Fibroblast of skin of right biceps (primary cell): ENCODE data around the gene TNFRSF1A.

ENCODE experiments used
- DNase-seq: peaks from one replicate; pipeline ENCODE4 v3.0.0-alpha.2; 2013

TNFRSF1A gene

GRCh38 chr12:6374028-6374785, 32.3 kb upstream of the TNFRSF1A start:
- no peak for DNase-seq

DNA sequence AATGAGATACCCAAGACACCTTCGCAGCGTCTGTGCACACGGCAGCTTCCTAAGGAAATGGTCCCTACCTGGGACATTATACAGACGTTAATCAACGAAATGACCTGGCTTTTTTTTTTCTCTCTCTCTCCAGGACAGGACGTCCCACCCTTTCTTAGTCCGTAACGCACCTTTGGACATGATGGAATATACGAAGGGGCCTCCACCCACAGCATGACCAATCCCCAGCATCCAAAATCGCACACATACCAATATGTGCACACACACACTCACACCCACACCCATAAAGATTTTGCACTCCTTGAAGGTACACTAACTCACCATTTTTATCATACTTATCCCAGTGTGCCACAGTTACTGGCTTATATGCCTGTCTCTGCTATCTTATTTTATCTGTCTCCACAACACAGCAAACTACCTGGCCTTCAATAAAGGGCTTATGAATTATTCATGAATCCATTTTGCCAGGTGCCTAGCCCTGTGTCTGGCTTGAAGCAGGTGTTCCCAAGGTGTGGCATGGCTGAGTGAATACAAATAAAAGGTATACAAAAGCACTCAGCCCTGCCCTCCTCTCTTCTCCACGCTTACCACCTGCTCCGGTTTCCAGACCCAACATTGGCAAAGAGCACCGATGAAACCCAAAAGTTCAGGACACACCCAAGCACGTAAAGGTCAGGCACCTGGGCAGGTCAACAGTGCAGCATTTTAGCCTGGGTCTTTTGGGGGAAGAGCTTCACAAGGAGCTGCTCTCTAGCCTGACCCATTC, 31.3 kb upstream of the TNFRSF1A start:
- no peak for DNase-seq

DNA sequence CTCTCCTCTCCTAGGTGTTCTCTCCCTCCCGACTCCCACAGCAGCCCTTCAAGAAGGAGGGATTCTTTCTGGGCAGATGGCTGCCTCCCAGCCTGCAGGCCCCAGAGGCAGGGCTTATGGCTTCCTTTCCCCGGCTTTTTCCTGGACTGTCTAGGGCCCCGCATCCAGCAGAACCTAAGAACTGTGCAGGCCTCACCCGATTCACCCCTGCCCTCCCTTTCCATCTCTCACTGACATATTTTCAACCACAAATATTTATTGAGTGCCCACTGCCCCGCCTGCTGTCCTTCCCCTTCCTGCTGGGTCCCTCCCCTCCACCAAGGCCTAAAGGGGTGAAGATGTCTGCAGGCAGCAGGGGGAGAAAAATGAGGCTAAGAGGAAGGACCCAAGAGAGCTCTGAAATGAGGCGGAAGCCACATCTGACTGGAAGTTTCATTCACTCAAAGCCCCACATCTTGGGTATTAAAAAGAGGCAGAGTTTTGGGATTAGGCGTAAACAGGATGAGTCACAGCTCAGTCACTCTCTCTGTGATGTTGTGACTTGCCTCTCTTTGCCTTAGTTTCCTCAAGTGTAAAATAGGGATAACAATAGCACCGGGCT, 30.6 kb upstream of the TNFRSF1A start:
- DNase-seq = peak; percentile 94

GRCh38 chr12:6370994-6371754, 29.3 kb upstream of the TNFRSF1A start:
- peak; percentile 77 for DNase-seq

GRCh38 chr12:6370576-6370935, 28.7 kb upstream of the TNFRSF1A start:
- no peak for DNase-seq

DNA sequence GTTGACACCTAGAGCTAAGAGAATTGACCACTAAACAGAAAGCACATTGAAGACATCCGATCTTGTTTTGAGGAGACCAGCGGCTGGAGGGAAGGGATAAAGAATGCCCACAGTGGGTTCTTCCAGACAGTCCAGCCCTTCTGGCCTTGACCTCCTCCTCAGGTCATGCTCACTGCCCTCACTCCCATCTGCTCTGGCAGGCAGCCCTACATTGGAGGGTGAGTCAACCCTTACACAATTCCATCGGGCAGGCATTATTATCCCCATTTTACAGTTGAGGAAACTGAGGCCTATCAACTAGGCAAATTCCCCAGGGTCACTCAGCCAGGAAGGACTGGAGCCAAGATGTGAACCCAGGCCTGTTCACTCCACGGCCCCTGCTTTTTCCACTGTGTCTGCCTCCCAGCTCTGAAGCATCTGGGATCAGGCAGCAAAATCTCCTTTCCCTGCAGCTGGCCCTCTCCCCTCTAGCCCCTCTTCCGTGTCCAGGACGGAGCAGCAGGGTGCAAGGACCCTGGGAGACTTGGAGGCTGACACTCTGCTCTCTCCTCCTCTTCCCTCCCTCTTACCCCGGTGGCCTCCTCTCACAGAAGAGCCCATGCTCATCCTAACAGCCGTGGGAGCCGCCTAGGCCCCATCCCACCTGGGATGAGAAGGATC, 28.2 kb upstream of the TNFRSF1A start:
- DNase-seq = no peak

- no peak for DNase-seq
Observed at GRCh38 chr12:6368906-6369525, 27.1 kb upstream of the TNFRSF1A start.

DNA sequence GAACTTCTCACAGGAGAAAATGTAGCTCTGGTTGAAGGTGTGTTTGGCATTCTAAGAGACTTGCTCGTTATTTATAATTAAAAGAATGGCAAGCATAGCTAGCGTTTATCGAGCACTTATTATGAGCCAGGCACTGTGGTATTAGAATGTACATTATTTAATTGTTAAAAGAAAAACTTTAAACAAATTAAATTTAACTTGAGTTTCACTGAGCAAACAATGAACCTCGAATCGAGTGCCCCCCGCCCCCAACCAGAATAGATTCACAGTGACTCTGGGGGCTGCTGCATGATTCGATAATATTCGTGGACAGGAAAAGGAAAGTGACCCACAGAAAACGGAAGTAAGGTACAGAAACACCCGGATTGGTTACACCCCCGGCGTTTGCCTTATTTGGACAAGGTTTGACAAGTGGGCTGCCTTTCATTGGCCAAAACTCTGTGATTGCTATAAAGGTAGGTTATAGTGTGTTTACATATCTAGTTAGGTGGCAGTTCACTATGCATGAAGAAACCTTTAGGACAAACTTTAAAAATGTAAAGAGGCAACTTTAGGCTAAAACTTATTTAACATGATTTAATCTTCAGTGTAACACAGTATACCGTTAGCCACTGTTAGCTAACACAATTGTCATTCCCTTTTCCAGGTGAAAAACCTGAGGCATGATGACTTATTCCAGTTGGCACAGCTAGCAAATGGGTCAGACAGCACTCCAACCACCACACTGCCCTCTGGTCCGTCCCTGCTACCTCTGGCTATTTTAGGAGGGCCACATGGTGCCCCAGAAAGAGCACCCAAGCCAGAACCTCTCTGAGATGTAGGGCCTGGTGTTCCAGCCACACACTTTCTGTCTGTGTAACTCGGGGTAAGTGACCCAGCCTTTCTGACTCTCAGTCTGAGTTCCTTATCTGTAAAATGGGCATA, 26.4 kb upstream of the TNFRSF1A start:
- DNase-seq = no peak

DNA sequence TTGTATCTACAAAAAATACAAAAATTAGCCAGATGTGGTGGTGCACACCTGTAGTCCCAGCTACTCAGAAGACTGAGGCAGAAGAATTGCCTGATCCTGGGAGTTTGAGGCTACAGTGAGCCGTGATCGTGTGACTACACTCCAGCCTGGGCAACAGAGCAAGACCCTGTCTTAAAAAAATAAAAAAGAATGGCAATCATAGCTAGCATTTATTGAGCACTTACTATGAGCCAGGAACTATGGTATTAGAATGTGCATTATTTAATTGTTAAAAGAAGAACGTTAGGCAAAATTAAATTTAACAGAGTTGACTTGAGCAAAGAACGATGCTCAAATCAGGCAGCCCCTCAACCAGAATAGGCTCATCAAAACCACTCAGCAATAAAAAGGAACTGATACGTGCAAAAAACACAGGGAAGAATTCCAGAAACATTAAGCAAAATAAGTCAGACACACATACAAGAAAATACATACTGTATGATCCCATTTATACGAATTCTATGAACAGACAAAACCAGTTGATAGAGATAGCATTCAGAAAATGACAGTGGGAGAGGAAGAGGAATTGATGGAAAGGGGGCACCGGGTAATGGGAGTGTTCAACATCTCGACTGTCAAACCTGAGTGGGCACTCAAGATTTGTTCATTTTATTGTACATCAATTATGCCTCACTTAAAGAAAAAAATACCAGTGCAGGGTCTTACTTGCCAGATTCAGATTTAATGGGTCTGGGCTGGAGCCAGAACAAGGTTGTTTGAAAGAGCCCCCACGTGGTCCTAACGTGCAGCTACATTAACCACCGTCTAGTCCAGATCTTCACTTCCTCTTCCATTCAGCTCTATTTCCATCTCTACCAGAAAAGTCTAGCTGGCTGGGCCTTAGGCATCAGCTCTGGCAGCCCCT, 25.4 kb upstream of the TNFRSF1A start:
- peak; percentile 61 for DNase-seq

DNA sequence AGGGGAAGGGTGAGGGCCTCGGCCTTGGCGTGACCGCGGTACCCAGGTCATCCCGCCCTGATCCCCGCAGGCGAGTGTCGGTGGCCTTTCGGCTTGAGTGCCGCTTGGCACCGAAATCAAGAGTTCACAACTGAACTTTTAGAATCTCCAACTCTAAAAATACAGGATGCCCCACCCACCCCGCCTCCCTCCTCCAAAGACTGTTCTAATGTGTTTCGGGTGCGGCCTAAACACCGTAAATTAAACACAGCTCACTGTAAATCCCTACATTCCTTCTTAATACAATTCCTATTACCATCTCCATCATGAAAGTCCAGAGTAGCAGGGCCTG, 22.1 kb upstream of the TNFRSF1A start:
- no peak for DNase-seq

- DNase-seq = peak; percentile 54
Observed at GRCh38 chr12:6363330-6364043, 21.6 kb upstream of the TNFRSF1A start.

DNA sequence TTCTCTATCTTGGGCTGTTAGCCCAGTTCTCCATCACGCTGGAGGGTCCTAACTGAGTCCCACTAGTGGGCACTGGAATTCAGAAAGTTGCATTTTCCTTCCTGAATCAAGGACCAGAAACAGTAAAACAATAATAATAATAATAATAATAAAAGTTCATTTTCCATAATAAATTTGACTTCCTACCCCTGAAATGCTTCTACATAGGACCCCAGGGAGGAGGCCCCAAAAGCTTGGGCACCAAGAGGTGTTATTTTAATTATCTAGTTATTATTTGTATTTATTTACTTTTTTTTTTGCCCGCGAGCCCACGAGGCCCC, 21.1 kb upstream of the TNFRSF1A start:
- DNase-seq = no peak

DNA sequence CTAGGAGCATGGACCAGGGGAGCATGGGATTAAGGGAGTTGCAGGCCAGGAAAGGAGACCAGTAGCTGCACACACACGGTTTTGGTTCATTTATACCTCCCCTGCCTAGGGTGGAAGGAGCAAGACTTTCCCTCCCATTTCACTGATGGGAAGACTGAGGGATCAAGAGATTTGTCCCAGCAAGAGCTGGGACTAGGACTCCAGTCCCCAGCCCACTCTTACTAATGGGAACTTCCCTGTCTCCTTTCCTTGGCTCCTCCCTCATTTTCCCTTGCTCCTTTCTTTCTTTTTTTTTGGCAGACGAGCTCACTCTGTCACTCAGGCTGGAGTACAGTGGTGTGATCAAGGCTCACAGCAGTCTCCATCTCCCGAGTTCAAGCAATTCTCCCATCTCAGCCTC, 20.5 kb upstream of the TNFRSF1A start:
- DNase-seq = no peak

GRCh38 chr12:6361834-6362233, 20.0 kb upstream of the TNFRSF1A start:
- DNase-seq = no peak

- DNase-seq = no peak
Observed at GRCh38 chr12:6360578-6361490, 19.0 kb upstream of the TNFRSF1A start.

- no peak for DNase-seq
Observed at GRCh38 chr12:6360080-6360571, 18.2 kb upstream of the TNFRSF1A start.

DNA sequence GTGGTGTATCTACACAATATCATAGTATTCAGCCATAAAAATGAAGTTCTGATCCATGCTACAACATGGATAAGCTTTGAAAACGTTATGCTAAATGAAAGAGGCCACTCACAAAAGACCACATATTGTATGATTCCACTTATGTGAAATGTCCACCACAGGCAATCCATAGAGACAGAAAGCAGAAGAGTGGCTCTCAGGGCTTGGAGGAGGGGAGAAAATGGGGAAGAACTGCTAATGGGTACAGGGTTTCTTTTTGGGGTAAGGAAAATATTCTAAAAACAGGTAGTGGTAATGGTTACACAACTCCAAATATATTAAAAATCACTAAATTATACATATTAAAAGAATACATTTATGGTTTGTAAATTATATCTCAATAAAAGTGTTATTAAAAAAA, 17.0 kb upstream of the TNFRSF1A start:
- DNase-seq = no peak

- DNase-seq = no peak
Observed at GRCh38 chr12:6356374-6356820, 14.5 kb upstream of the TNFRSF1A start.
